ENCODE data around the gene TANGO6. TPM values are rescaled to one million over a fixed set of nuclear protein-coding genes. Genes with fewer than 3 reads are reported as not detected.
A peak's percentile ranks its signal among the peaks of the same experiment; 100 is the strongest.

The TANGO6 gene
- total RNA-seq, 1 donor from 2014 or later, result 11.1 TPM

DNA sequence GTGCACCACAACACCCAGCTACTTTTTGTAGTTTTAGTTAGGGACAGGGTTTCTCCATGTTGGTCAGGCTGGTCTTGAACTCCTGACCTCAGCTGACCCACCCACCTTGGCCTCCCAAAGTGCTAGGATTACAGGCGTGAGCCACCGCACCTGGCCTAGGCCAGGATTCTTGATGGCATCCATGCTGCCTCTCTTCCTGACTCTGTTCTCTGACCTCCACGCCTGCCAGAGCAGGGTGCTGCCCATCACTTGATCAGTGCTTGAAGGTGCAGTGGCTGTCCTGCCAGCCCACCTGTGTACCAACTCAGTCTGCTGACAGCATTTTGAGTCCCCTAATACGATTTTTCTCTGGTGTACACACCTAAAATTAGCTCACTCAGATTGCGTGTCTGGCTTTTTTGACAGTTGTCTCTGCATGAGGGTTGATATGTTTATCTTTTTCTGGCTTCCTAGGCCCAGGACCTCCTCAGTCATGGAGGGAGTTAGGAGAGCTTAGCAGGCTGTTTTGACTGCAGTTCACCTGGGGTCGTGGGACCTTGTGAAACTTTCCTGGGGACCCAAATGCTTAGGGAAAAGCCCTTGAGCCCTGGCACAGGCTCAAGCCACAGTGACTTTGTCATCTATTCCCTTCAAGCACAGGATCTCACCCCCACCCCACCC, 268.0 kb downstream of the TANGO6 start:
- Mint-ChIP-seq H3K9me3 (ENCODE audit: low read depth) (no peaks in the 10 kb centered on the region), H3K4me1 (ENCODE audit: low read depth) (peaks cover 14% of the 10 kb centered on the region), H3K27me3 (ENCODE audit: low read depth) (no peaks in the 10 kb centered on the region), H3K36me3 (ENCODE audit: low read depth) (peaks cover 9% of the 10 kb centered on the region), H3K4me3 (ENCODE audit: unreplicated experiment) (no peak overlapping the region), H3K27ac (ENCODE audit: unreplicated experiment) (no peak overlapping the region)
- TF ChIP-seq, protein P1, sequence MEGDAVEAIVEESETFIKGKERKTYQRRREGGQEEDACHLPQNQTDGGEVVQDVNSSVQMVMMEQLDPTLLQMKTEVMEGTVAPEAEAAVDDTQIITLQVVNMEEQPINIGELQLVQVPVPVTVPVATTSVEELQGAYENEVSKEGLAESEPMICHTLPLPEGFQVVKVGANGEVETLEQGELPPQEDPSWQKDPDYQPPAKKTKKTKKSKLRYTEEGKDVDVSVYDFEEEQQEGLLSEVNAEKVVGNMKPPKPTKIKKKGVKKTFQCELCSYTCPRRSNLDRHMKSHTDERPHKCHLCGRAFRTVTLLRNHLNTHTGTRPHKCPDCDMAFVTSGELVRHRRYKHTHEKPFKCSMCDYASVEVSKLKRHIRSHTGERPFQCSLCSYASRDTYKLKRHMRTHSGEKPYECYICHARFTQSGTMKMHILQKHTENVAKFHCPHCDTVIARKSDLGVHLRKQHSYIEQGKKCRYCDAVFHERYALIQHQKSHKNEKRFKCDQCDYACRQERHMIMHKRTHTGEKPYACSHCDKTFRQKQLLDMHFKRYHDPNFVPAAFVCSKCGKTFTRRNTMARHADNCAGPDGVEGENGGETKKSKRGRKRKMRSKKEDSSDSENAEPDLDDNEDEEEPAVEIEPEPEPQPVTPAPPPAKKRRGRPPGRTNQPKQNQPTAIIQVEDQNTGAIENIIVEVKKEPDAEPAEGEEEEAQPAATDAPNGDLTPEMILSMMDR (IDR thresholded peaks at IDR 0.05), result no peak
- peak; percentile 49 for DNase-seq (ENCODE audit: low spot score)

DNA sequence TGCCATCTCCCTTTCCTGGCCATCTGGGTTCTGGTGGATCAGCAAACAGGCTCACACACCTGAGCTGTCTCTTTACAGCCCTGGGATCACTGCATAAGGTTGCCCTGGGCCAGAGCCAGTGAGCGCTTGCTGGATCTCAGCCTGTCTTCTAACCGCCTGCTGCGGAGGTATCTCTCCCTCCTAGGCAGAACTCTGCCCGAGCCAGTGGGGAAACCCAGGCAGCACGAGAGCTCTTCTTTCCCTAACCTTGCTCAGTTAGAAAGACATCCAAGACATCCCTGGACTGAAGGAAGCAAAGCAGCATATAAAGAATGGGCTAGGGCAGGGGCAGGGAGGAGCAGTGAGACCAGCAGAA, 268.5 kb downstream of the TANGO6 start:
- H3K27me3 Mint-ChIP-seq (ENCODE audit: low read depth), result no peaks in the 10 kb centered on the region
- no peaks in the 10 kb centered on the region for H3K9me3 Mint-ChIP-seq (ENCODE audit: low read depth)
- no peak overlapping the region for H3K4me3 Mint-ChIP-seq (ENCODE audit: unreplicated experiment)
- TF ChIP-seq, protein P1 (IDR thresholded peaks at IDR 0.05), result no peak
- DNase-seq (ENCODE audit: low spot score), result peak; percentile 51
- peaks cover 9% of the 10 kb centered on the region for H3K36me3 Mint-ChIP-seq (ENCODE audit: low read depth)
- H3K27ac Mint-ChIP-seq (ENCODE audit: unreplicated experiment), result no peak overlapping the region
- peaks cover 12% of the 10 kb centered on the region for H3K4me1 Mint-ChIP-seq (ENCODE audit: low read depth)

DNA sequence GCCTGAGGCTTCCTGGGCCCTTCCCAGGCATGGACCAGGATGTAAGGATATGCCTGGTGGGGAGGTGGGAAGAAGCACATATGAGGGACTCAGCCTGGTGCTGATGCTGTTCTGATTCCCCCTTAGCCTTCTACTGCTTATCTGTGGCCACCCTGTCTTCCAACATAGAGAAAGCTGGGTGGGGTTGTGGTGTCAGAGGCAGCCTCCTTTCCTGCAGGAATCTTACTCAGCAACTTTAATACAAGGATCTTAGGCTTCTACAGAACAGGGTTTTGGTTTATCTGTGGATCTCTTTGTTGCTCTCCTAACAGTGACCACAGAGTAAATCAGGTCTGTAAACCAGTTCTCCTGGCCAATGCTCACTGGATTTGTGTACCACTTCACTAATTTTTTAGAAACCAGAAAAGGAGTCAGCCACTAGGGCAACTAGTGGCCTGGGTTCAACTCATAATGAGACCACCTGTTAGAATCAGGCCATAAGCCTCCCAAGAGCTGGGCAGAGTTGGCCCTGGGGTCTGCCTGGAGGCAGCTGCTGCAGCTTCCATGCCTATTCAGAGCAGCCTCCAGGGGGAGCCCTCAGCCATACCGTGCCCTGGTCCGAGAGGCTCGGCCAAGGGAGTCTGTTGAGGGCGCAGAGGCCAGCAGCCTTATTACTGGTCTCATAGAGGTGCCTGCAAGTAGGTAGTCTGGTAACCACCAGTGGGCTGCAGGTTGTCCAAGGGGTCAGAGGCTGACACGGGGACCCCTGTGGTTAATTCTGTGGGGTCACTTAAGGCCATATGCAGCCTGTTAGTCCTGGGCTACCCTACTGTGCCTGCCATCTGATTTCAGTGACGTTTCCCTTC, 269.2 kb downstream of the TANGO6 start:
- peaks cover 9% of the 10 kb centered on the region for H3K36me3 Mint-ChIP-seq (ENCODE audit: low read depth)
- H3K4me3 Mint-ChIP-seq (ENCODE audit: unreplicated experiment), result no peak overlapping the region
- no peak overlapping the region for H3K27ac Mint-ChIP-seq (ENCODE audit: unreplicated experiment)
- DNase-seq (ENCODE audit: low spot score), result peak; percentile 84
- TF ChIP-seq, protein P1 (IDR thresholded peaks at IDR 0.05), result peak; percentile 84
- no peaks in the 10 kb centered on the region for H3K9me3 Mint-ChIP-seq (ENCODE audit: low read depth)
- H3K4me1 Mint-ChIP-seq (ENCODE audit: low read depth), result peaks cover 7% of the 10 kb centered on the region
- no peaks in the 10 kb centered on the region for H3K27me3 Mint-ChIP-seq (ENCODE audit: low read depth)

DNA sequence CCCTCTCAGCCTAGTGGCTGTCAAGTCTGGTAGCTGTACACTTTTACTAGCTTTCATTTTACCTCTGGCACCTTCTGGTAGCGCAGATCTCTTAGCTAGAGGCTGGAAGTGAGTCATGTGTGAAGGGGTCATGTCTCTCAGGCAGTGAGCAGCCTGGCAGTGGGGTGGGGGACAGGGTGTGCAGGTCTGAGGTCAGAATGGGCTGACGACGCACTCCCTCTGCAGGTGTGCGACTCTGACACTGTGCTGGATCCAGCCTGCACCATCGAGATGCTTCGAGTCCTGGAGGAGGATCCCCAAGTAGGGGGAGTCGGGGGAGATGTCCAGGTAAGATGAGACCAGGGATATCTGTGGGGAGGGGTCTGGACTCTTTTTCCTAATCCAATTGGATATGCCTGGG, 269.9 kb downstream of the TANGO6 start:
- H3K9me3 Mint-ChIP-seq (ENCODE audit: low read depth), result no peaks in the 10 kb centered on the region
- H3K36me3 Mint-ChIP-seq (ENCODE audit: low read depth), result peaks cover 13% of the 10 kb centered on the region
- TF ChIP-seq, protein P1 (IDR thresholded peaks at IDR 0.05), result no peak
- H3K27ac Mint-ChIP-seq (ENCODE audit: unreplicated experiment), result no peak overlapping the region
- no peaks in the 10 kb centered on the region for H3K27me3 Mint-ChIP-seq (ENCODE audit: low read depth)
- H3K4me1 Mint-ChIP-seq (ENCODE audit: low read depth), result peaks cover under 1% of the 10 kb centered on the region
- peak; percentile 52 for DNase-seq (ENCODE audit: low spot score)
- H3K4me3 Mint-ChIP-seq (ENCODE audit: unreplicated experiment), result no peak overlapping the region

DNA sequence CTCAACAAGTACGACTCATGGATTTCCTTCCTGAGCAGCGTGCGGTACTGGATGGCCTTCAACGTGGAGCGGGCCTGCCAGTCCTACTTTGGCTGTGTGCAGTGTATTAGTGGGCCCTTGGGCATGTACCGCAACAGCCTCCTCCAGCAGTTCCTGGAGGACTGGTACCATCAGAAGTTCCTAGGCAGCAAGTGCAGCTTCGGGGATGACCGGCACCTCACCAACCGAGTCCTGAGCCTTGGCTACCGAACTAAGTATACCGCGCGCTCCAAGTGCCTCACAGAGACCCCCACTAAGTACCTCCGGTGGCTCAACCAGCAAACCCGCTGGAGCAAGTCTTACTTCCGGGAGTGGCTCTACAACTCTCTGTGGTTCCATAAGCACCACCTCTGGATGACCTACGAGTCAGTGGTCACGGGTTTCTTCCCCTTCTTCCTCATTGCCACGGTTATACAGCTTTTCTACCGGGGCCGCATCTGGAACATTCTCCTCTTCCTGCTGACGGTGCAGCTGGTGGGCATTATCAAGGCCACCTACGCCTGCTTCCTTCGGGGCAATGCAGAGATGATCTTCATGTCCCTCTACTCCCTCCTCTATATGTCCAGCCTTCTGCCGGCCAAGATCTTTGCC, 271.1 kb downstream of the TANGO6 start:
- Mint-ChIP-seq H3K27ac (ENCODE audit: unreplicated experiment) (no peak overlapping the region), H3K36me3 (ENCODE audit: low read depth) (peaks cover 17% of the 10 kb centered on the region), H3K4me3 (ENCODE audit: unreplicated experiment) (no peak overlapping the region), H3K9me3 (ENCODE audit: low read depth) (no peaks in the 10 kb centered on the region), H3K4me1 (ENCODE audit: low read depth) (no peaks in the 10 kb centered on the region), H3K27me3 (ENCODE audit: low read depth) (no peaks in the 10 kb centered on the region)
- TF ChIP-seq, protein P1 (IDR thresholded peaks at IDR 0.05), result no peak
- peak; percentile 51 for DNase-seq (ENCODE audit: low spot score)
